ENCODE results near the gene DST. TPM values are rescaled to one million over a fixed set of nuclear protein-coding genes. Genes with fewer than 3 reads are reported as not detected.

Gene DST
- total RNA-seq, 2 donors from 2014 or later: 101 to 113 TPM

DNA sequence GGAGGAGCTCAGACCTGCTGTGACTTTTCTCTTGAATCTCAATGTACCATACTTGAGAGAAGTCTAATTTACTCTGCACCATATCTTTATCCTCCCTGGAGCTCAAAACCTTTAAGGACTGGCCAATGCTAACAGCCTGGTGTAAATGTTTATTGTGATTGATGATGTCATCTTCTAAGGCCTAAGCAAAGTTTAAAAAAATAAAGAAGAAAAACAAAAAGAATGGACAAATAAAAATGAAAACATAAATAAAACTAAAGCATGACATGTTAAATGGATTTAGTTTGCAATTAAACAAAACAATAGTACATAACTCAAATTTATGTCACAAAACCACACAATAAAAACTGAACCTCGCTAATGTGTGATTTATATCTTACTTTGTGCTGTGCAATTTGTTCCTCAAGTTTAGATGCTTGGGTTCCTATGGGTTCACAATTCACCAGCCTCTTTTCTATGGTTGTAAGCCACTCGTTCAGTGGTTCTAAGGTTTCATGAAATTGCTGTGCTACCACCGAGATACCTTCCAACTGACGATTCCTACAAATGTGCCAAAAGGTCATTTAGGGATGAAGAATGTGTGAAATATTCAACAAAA is 113.0 kb downstream of the DST start:
- no peak overlapping the region for H3K27ac Mint-ChIP-seq
- H3K27ac ChIP-seq (ENCODE audit: low read depth, low read length): no peak overlapping the region
- no peaks in the 10 kb centered on the region for H3K9me3 Mint-ChIP-seq
- no peaks in the 10 kb centered on the region for H3K27me3 Mint-ChIP-seq (ENCODE audit: insufficient read depth)
- TF ChIP-seq, protein P1, sequence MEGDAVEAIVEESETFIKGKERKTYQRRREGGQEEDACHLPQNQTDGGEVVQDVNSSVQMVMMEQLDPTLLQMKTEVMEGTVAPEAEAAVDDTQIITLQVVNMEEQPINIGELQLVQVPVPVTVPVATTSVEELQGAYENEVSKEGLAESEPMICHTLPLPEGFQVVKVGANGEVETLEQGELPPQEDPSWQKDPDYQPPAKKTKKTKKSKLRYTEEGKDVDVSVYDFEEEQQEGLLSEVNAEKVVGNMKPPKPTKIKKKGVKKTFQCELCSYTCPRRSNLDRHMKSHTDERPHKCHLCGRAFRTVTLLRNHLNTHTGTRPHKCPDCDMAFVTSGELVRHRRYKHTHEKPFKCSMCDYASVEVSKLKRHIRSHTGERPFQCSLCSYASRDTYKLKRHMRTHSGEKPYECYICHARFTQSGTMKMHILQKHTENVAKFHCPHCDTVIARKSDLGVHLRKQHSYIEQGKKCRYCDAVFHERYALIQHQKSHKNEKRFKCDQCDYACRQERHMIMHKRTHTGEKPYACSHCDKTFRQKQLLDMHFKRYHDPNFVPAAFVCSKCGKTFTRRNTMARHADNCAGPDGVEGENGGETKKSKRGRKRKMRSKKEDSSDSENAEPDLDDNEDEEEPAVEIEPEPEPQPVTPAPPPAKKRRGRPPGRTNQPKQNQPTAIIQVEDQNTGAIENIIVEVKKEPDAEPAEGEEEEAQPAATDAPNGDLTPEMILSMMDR (conservative IDR thresholded peaks at IDR 0.05): no peak
- no peaks in the 10 kb centered on the region for H3K4me1 Mint-ChIP-seq
- no peak for DNase-seq
- H3K4me3 Mint-ChIP-seq: no peak overlapping the region
- H3K36me3 ChIP-seq (ENCODE audit: control insufficient read depth, insufficient read depth, low read length): peaks cover 67% of the 10 kb centered on the region
- no peaks in the 10 kb centered on the region for H3K4me1 ChIP-seq (ENCODE audit: control insufficient read depth, insufficient read depth, low read length)
- no peak overlapping the region for H3K4me3 ChIP-seq (ENCODE audit: low read length)
- H3K27me3 ChIP-seq (ENCODE audit: control insufficient read depth, insufficient read depth, low read length, poor library complexity, severe bottlenecking): no peaks in the 10 kb centered on the region
- H3K36me3 Mint-ChIP-seq (ENCODE audit: low read depth): peaks cover 47% of the 10 kb centered on the region
- 93 to 94% methylated on average over 2 to 4 of the region's 4 CpGs for WGBS, 2 experiments (ENCODE audit: insufficient coverage in 1 of 2, insufficient read length in 1 of 2)
- H3K9me3 ChIP-seq (ENCODE audit: control insufficient read depth, low read length): no peaks in the 10 kb centered on the region
- no peak overlapping the region for H3K9ac ChIP-seq (ENCODE audit: extremely low read depth, low read length, poor library complexity, severe bottlenecking)

DNA sequence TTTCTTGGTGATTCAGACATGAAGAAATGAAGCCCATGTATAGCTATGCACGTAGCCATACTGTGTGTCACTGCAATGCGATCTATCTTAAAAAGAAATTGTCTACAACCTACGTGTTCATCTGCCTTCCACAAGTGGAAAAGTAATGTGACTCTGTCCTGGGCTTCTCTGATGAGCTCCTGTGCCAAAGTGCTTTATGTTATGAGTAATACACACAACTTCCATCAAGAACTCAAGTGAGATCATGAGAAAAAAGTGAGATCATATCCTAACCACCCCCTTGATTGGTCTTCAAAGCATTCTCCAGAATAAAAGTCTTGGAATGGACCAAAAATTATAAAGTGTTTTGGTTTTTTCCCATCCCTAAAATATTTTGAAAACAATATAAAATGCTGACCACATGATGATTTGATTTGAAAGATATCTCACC is 114.3 kb downstream of the DST start:
- WGBS, 2 experiments (ENCODE audit: insufficient coverage in 1 of 2, insufficient read length in 1 of 2): 98 to 100% methylated on average over 3 of the region's 3 CpGs
- DNase-seq: no peak
- no peak overlapping the region for H3K4me3 Mint-ChIP-seq
- H3K36me3 Mint-ChIP-seq (ENCODE audit: low read depth): peaks cover 45% of the 10 kb centered on the region
- no peaks in the 10 kb centered on the region for H3K9me3 ChIP-seq (ENCODE audit: control insufficient read depth, low read length)
- H3K27ac ChIP-seq (ENCODE audit: low read depth, low read length): no peak overlapping the region
- no peak overlapping the region for H3K9ac ChIP-seq (ENCODE audit: extremely low read depth, low read length, poor library complexity, severe bottlenecking)
- H3K27me3 Mint-ChIP-seq (ENCODE audit: insufficient read depth): no peaks in the 10 kb centered on the region
- no peaks in the 10 kb centered on the region for H3K27me3 ChIP-seq (ENCODE audit: control insufficient read depth, insufficient read depth, low read length, poor library complexity, severe bottlenecking)
- TF ChIP-seq, protein P1 (conservative IDR thresholded peaks at IDR 0.05): no peak
- no peaks in the 10 kb centered on the region for H3K9me3 Mint-ChIP-seq
- no peaks in the 10 kb centered on the region for H3K4me1 ChIP-seq (ENCODE audit: control insufficient read depth, insufficient read depth, low read length)
- no peak overlapping the region for H3K27ac Mint-ChIP-seq
- no peak overlapping the region for H3K4me3 ChIP-seq (ENCODE audit: low read length)
- peaks cover 67% of the 10 kb centered on the region for H3K36me3 ChIP-seq (ENCODE audit: control insufficient read depth, insufficient read depth, low read length)
- H3K4me1 Mint-ChIP-seq: no peaks in the 10 kb centered on the region

- Mint-ChIP-seq H3K9me3 (no peaks in the 10 kb centered on the region), H3K36me3 (ENCODE audit: low read depth) (peaks cover 45% of the 10 kb centered on the region), H3K27me3 (ENCODE audit: insufficient read depth) (no peaks in the 10 kb centered on the region), H3K4me3 (no peak overlapping the region), H3K27ac (no peak overlapping the region), H3K4me1 (no peaks in the 10 kb centered on the region)
- no peak for DNase-seq
- Histone ChIP-seq H3K9ac (ENCODE audit: extremely low read depth, low read length, poor library complexity, severe bottlenecking) (no peak overlapping the region), H3K36me3 (ENCODE audit: control insufficient read depth, insufficient read depth, low read length) (peaks cover 69% of the 10 kb centered on the region), H3K4me1 (ENCODE audit: control insufficient read depth, insufficient read depth, low read length) (no peaks in the 10 kb centered on the region), H3K9me3 (ENCODE audit: control insufficient read depth, low read length) (no peaks in the 10 kb centered on the region), H3K27ac (ENCODE audit: low read depth, low read length) (no peak overlapping the region), H3K4me3 (ENCODE audit: low read length) (no peak overlapping the region), H3K27me3 (ENCODE audit: control insufficient read depth, insufficient read depth, low read length, poor library complexity, severe bottlenecking) (no peaks in the 10 kb centered on the region)
- TF ChIP-seq, protein P1 (conservative IDR thresholded peaks at IDR 0.05): no peak
These were observed 114.8 kb downstream of the DST start for GRCh38 chr6:56527934-56528333.

Data from endodermal cell (in vitro differentiated cells).